SH-SY5Y (cell line): ENCODE data around the gene RFX6.

Experiments
- GATA2 ChIP-seq: IDR thresholded peaks from 2 replicates; pipeline ENCODE4 v1.6.1; 2011; ENCODE audit warnings: mild to moderate bottlenecking, low read depth, low read length
- GATA3 ChIP-seq: IDR thresholded peaks from 2 replicates; pipeline ENCODE4 v1.6.1; 2011; ENCODE audit warnings: low read depth, mild to moderate bottlenecking, low read length, moderate library complexity

- no peak for TF ChIP-seq GATA3
- no peak for TF ChIP-seq GATA2
These were observed 18.9 kb downstream of the RFX6 start for GRCh38 chr6:116895935-116896334.
